H9 (cell line): ENCODE data around the gene PRCC. TPM values are rescaled to one million over a fixed set of nuclear protein-coding genes. Genes with fewer than 3 reads are reported as not detected.

ENCODE experiments used
- DNase-seq: peaks from one replicate; pipeline ENCODE4 v3.0.0-alpha.2; 2017
- H2AFZ ChIP-seq: one replicate; pipeline ENCODE4 v1.6.1; 2013; ENCODE audit warnings: mild to moderate bottlenecking, low read length, control low read depth, moderate library complexity
- H2AK5ac ChIP-seq: 2 replicates; pipeline ENCODE4 v1.6.1; 2013; ENCODE audit warnings: low read length, control low read depth, mixed read lengths; ENCODE audit not compliant: insufficient read length
- H2BK120ac ChIP-seq: one replicate; pipeline ENCODE4 v1.6.1; 2013; ENCODE audit warnings: low read depth, mild to moderate bottlenecking, low read length, control low read depth, inconsistent platforms; ENCODE audit not compliant: poor library complexity, severe bottlenecking
- H2BK12ac ChIP-seq: 2 replicates; pipeline ENCODE4 v1.6.1; 2013; ENCODE audit warnings: low read length, control low read depth, mixed read lengths, low read depth; ENCODE audit not compliant: insufficient read length
- H2BK15ac ChIP-seq: 2 replicates; pipeline ENCODE4 v1.6.1; 2013; ENCODE audit warnings: low read depth, low read length, control low read depth
- H2BK20ac ChIP-seq: one replicate; pipeline ENCODE4 v1.6.1; 2013; ENCODE audit warnings: low read depth, mild to moderate bottlenecking, low read length, control low read depth, inconsistent platforms; ENCODE audit not compliant: poor library complexity, severe bottlenecking
- H2BK5ac ChIP-seq: 2 replicates; pipeline ENCODE4 v1.6.1; 2013; ENCODE audit warnings: low read length, control low read depth, mixed read lengths; ENCODE audit not compliant: insufficient read length
- H3K14ac ChIP-seq: 2 replicates; pipeline ENCODE4 v1.6.1; 2013; ENCODE audit warnings: low read length, control low read depth; ENCODE audit not compliant: insufficient read depth
- H3K18ac ChIP-seq: 2 replicates; pipeline ENCODE4 v1.6.1; 2013; ENCODE audit warnings: low read depth, mild to moderate bottlenecking, mixed read lengths, low read length, control low read depth; ENCODE audit not compliant: insufficient read length
- H3K23ac ChIP-seq: 2 replicates; pipeline ENCODE4 v1.6.1; 2013; ENCODE audit warnings: low read length, control low read depth, mixed read lengths, low read depth; ENCODE audit not compliant: insufficient read length
- H3K23me2 ChIP-seq: 2 replicates; pipeline ENCODE4 v1.6.1; 2013; ENCODE audit warnings: low read depth, mild to moderate bottlenecking, mixed read lengths, low read length, control low read depth; ENCODE audit not compliant: insufficient read length, poor library complexity, severe bottlenecking
- H3K27ac ChIP-seq: 2 replicates; pipeline ENCODE4 v1.5.1; 2013; ENCODE audit warnings: low read length, control low read depth, mixed read lengths, low read depth; ENCODE audit not compliant: insufficient read length
- H3K27me3 ChIP-seq: 2 replicates; pipeline ENCODE4 v1.6.1; 2013; ENCODE audit warnings: low read length, control low read depth, inconsistent platforms; ENCODE audit not compliant: insufficient read depth
- H3K4ac ChIP-seq: 2 replicates; pipeline ENCODE4 v1.6.1; 2013; ENCODE audit warnings: low read depth, mild to moderate bottlenecking, control low read depth, inconsistent platforms, low read length, moderate library complexity
- H3K4me1 ChIP-seq: 2 replicates; pipeline ENCODE4 v1.6.1; 2013; ENCODE audit warnings: low read length, control low read depth, inconsistent platforms; ENCODE audit not compliant: insufficient read depth
- H3K4me2 ChIP-seq: 2 replicates; pipeline ENCODE4 v1.6.1; 2013; ENCODE audit warnings: low read length, control low read depth, mixed read lengths; ENCODE audit not compliant: insufficient read length, insufficient read depth
- H3K56ac ChIP-seq: 2 replicates; pipeline ENCODE4 v1.6.1; 2013; ENCODE audit warnings: low read depth, mild to moderate bottlenecking, mixed read lengths, low read length, control low read depth; ENCODE audit not compliant: insufficient read length
- H3K79me1 ChIP-seq: 2 replicates; pipeline ENCODE4 v1.6.1; 2013; ENCODE audit warnings: low read depth, mild to moderate bottlenecking, moderate library complexity, low read length, control low read depth, inconsistent platforms; ENCODE audit not compliant: insufficient read depth, poor library complexity, severe bottlenecking
- H3K79me2 ChIP-seq: 2 replicates; pipeline ENCODE4 v1.6.1; 2013; ENCODE audit warnings: low read length, control low read depth, inconsistent platforms; ENCODE audit not compliant: insufficient read depth
- H3K9ac ChIP-seq: 2 replicates; pipeline ENCODE4 v1.6.1; 2013; ENCODE audit warnings: low read length, control low read depth, mixed read lengths; ENCODE audit not compliant: insufficient read length; ENCODE audit errors: extremely low read depth
- H3K9me3 ChIP-seq: one replicate; pipeline ENCODE4 v1.6.1; 2013; ENCODE audit warnings: low read depth, low read length, inconsistent platforms; ENCODE audit not compliant: control insufficient read depth
- H3T11ph ChIP-seq: one replicate; pipeline ENCODE4 v1.6.1; 2013; ENCODE audit warnings: mild to moderate bottlenecking, low read length, control low read depth, inconsistent platforms
- H4K20me1 ChIP-seq: one replicate; pipeline ENCODE4 v1.6.1; 2013; ENCODE audit not compliant: control insufficient read depth, insufficient read length, insufficient read depth
- H4K5ac ChIP-seq: 2 replicates; pipeline ENCODE4 v1.6.1; 2013; ENCODE audit warnings: low read depth, mild to moderate bottlenecking, mixed read lengths, low read length, control low read depth; ENCODE audit not compliant: insufficient read length
- H4K8ac ChIP-seq: replicated peaks from 2 replicates; pipeline ENCODE4 v1.6.1; 2013; ENCODE audit warnings: low read length, control low read depth, mixed read lengths, low read depth; ENCODE audit not compliant: insufficient read length
- H4K91ac ChIP-seq: 2 replicates; pipeline ENCODE4 v1.6.1; 2013; ENCODE audit warnings: low read depth, mild to moderate bottlenecking, moderate library complexity, mixed read lengths, low read length, control low read depth; ENCODE audit not compliant: insufficient read length
- H3K27ac Mint-ChIP-seq, 3 experiments: 2 replicates in 2 of 3; 3 replicates in 1 of 3; pipeline ENCODE4 v1.8.0; 2020 to 2021; ENCODE audit warnings: mixed read lengths in 3 of 3, mild to moderate bottlenecking in 1 of 3, moderate library complexity in 1 of 3
- H3K27me3 Mint-ChIP-seq: 2 replicates; pipeline ENCODE4 v1.8.0; 2021; ENCODE audit warnings: low read depth, mild to moderate bottlenecking, moderate library complexity, mixed read lengths
- H3K36me3 Mint-ChIP-seq, 3 experiments: 2 replicates in 2 of 3; 3 replicates in 1 of 3; pipeline ENCODE4 v1.8.0; 2020 to 2021; ENCODE audit warnings: low read depth in 3 of 3, mixed read lengths in 3 of 3; ENCODE audit not compliant: insufficient read depth in 1 of 3
- H3K4me1 Mint-ChIP-seq, 2 experiments: 2 replicates each; pipeline ENCODE4 v1.8.0; 2020; ENCODE audit warnings: mixed read lengths in 2 of 2
- H3K4me3 Mint-ChIP-seq, 2 experiments: 2 replicates in 1 of 2; 3 replicates in 1 of 2; pipeline ENCODE4 v1.8.0; 2020 to 2021; ENCODE audit warnings: mild to moderate bottlenecking in 2 of 2, mixed read lengths in 2 of 2, moderate library complexity in 1 of 2
- H3K9me3 Mint-ChIP-seq, 2 experiments: 2 replicates in 1 of 2; 3 replicates in 1 of 2; pipeline ENCODE4 v1.8.0; 2020; ENCODE audit warnings: mild to moderate bottlenecking in 2 of 2, mixed read lengths in 2 of 2, moderate library complexity in 1 of 2
- WGBS: extraction: QIAGEN DNeasy Blood & Tissue Kit; methylation state at CpG from one replicate; pipeline ENCODE4 v1.1.7; 2013; ENCODE audit warnings: missing lambda C conversion rate, low lambda C conversion rate, mixed read lengths; ENCODE audit not compliant: insufficient read length; ENCODE audit errors: extremely low coverage; 5-methylcytosine and 5-hydroxymethylcytosine counted together
- total RNA-seq: library from RNA; stranded (reverse); gene quantifications from 2 replicates; pipeline ENCODE4 v1.2.1, GENCODE V29; 2021
- TF ChIP-seq, protein P1 (sequence below): fragments of 200-600 bp; sonication (generic); conservative IDR thresholded peaks from 3 replicates; pipeline ENCODE4 v1.8.0; 2021; ENCODE audit warnings: antibody characterized with exemption, mild to moderate bottlenecking

The PRCC gene
- total RNA-seq, 1 experiment from 2014 or later, result 129 TPM

DNA sequence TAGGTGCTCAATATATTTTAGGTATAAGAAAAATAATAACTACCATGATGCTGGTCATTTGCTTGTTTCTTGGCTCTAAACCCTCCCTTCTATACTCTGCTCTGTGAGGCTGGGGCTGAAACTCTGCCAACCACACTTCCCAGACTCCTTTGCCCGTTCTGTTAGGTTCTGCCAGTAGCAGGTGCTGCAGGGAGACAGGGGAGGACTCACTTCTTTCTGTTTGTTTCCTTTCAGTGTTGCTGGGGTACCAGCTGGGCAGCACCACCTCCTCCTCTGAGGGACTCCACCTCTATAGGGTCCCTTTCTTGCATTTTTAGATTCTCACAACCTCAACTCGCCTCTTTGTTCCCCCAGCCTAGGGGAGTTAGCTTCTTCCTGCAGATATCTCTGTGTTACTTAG lies 66.3 kb downstream of the PRCC start:
- Histone ChIP-seq H3K27ac (no peak overlapping the region), H3K4ac (no peak overlapping the region), H3K23ac (no peak overlapping the region), H2BK12ac (no peak overlapping the region), H3K14ac (no peak overlapping the region), H3K9me3 (no peaks in the 10 kb centered on the region), H3K4me2 (no peak overlapping the region), H3K56ac (no peak overlapping the region), H3K27me3 (peaks cover 3% of the 10 kb centered on the region; the same call in 1 of the 2 replicates), H3K18ac (no peak overlapping the region), H3T11ph (no peak overlapping the region), H3K79me1 (no peaks in the 10 kb centered on the region), H2BK5ac (no peak overlapping the region), H3K4me1 (no peaks in the 10 kb centered on the region), H2BK120ac (no peak overlapping the region), H2BK15ac (no peak overlapping the region), H4K91ac (no peak overlapping the region), H3K9ac (no peak overlapping the region), H4K20me1 (no peaks in the 10 kb centered on the region), H3K79me2 (no peaks in the 10 kb centered on the region), H4K5ac (no peak overlapping the region), H2AK5ac (no peak overlapping the region), H2AFZ (no peak overlapping the region), H4K8ac (no peak overlapping the region), H2BK20ac (no peak overlapping the region), H3K23me2 (no peaks in the 10 kb centered on the region)
- no peak overlapping the region for H3K4me3 Mint-ChIP-seq
- WGBS, result no CpG with 5 or more reads among the region's 2 CpGs
- TF ChIP-seq, protein P1, sequence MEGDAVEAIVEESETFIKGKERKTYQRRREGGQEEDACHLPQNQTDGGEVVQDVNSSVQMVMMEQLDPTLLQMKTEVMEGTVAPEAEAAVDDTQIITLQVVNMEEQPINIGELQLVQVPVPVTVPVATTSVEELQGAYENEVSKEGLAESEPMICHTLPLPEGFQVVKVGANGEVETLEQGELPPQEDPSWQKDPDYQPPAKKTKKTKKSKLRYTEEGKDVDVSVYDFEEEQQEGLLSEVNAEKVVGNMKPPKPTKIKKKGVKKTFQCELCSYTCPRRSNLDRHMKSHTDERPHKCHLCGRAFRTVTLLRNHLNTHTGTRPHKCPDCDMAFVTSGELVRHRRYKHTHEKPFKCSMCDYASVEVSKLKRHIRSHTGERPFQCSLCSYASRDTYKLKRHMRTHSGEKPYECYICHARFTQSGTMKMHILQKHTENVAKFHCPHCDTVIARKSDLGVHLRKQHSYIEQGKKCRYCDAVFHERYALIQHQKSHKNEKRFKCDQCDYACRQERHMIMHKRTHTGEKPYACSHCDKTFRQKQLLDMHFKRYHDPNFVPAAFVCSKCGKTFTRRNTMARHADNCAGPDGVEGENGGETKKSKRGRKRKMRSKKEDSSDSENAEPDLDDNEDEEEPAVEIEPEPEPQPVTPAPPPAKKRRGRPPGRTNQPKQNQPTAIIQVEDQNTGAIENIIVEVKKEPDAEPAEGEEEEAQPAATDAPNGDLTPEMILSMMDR, result no peak
- H3K27me3 Mint-ChIP-seq, result peaks cover 80% of the 10 kb centered on the region
- no peaks in the 10 kb centered on the region; a peak in 2 of 4 replicates for H3K4me1 Mint-ChIP-seq
- H3K36me3 Mint-ChIP-seq, result no peaks in the 10 kb centered on the region
- H3K9me3 Mint-ChIP-seq, result no peaks in the 10 kb centered on the region
- no peak for DNase-seq
- no peak overlapping the region for H3K27ac Mint-ChIP-seq
